ENCODE data around the gene PODN. TPM values are rescaled to one million over a fixed set of nuclear protein-coding genes. Genes with fewer than 3 reads are reported as not detected.

The PODN gene
- polyA plus RNA-seq, 12 donors = 5.7 to 14.3 (median 7.4) TPM; not detected in 1

DNA sequence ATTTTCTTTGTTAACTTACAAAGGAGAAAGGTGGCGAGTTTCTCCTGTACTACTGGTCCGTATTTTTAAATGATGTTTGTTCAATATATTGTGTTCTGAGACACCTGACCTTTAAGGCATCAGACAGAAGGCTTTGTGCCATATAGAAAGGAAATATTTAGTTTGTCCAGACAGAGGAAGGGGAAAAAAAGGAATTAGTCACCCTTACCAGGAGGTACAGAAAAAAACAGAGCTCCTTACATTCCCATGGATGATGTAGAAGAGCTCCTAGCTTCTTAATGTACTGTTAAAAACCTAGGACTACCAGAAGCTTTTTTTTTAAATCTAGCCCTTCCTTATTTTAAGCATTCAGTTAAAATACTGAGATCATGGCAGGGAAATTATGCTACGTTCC is 12.4 kb upstream of the PODN start:
- no peak for DNase-seq

DNA sequence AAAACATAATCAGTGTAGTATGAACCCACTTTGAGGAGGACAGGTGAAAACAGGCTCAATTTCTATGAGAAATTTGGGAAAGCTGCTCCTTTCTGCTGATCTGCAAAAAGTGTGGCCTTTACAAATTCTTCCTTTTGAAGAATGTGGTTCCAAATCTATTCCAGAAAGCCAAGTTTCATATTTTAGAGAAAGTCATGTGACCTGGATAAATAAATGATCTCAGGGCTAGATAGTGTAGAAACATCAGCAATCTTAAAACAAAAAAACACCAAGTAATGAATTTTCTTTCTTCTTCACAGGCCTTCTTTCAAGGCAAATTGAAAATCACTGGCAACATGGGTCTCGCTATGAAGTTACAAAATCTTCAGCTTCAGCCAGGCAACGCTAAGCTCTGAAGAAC is 11.7 kb upstream of the PODN start:
- no peak for DNase-seq

DNA sequence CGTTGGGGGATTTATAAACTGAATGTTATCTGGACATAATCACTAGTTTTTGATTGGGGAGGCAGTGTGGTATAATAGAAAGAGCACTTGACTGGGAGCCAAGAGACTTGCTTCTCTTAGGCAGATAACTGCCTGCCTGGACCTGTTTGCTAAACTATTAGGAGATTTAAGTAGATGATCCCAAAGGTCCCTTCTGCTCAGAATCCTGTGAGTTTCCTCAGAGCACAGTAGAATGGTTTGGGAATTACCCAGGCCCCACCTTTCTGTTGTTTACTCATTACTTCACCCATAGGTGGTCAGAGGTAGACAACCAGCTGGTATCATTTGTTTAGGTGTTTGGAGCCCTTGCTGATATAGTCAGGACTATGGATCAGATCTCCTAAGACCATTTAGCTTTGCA is 10.3 kb upstream of the PODN start:
- DNase-seq = no peak

DNA sequence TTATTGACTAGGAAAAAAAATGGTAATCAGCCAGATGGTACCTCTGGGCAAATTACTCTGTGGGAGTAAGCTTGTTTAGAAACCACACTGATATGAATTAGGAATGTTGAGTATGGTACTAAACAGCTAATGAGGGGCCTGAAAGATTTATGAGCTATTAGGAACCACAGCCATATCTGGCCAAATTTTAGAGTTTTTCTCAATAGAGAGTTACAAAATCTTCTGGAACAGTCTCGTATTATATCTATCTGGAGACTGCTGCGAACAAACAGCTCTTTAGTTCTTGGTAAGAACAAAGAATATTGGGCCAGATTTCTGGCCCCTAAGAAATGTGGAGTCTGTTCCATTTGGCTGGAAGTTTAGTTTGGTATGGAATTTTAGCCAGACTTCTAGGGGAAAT is 4.9 kb upstream of the PODN start:
- no peak for DNase-seq

DNA sequence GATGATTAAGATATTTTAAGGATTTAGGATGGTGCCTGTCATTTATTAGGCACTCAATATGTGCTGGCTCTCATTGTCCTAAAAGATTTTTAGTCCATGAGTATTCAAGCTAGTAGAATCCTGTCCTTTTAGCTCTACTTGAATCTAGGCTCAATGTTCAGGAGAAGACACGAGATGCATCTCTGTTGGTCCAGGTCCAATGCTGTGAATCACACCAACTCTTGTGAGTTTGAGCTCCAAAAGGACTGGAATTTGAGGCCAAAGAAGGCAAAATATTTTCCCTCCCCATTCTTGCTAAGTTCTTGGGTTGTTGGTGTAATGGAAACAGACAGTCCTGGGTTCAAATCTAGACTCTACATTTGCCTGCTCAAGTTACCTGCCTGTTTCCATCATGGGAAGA is 1.4 kb upstream of the PODN start:
- no peak for DNase-seq

DNA sequence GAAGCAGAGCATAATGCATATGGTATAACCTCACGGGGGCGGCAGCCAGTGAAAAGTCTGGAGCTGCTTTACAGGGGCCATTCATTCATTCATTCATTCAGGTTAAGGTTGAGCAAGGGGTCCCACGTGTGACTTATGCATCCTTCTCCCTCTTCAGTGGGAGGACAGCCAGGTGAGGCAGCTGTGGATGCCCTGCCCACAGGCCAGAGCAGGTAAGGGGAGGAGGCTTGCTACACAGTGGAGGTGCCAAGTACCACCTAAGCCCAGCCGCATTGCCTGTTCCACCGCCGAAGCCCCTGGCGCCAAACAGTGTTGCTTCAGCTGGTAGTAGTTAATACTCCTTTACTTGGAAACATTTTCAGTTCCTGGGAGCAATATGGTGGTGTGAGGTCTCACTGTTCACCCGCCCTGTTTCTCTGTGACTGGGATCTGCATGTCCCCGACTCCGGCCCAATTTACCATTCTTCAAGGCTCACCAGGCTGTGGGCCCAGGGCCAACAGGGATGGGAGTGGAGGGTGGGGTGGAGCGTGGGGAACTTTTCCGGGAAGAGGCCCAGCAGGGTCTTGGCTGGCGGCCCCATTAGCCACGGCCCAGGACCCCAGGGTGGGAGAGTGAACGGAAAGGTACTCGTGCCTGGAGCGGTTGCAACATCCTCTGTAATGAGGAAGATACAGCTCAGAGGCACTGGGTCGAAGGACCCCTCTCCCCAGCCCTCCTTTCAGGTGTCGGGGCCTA is 722 bp upstream of the PODN start:
- DNase-seq = no peak

DNA sequence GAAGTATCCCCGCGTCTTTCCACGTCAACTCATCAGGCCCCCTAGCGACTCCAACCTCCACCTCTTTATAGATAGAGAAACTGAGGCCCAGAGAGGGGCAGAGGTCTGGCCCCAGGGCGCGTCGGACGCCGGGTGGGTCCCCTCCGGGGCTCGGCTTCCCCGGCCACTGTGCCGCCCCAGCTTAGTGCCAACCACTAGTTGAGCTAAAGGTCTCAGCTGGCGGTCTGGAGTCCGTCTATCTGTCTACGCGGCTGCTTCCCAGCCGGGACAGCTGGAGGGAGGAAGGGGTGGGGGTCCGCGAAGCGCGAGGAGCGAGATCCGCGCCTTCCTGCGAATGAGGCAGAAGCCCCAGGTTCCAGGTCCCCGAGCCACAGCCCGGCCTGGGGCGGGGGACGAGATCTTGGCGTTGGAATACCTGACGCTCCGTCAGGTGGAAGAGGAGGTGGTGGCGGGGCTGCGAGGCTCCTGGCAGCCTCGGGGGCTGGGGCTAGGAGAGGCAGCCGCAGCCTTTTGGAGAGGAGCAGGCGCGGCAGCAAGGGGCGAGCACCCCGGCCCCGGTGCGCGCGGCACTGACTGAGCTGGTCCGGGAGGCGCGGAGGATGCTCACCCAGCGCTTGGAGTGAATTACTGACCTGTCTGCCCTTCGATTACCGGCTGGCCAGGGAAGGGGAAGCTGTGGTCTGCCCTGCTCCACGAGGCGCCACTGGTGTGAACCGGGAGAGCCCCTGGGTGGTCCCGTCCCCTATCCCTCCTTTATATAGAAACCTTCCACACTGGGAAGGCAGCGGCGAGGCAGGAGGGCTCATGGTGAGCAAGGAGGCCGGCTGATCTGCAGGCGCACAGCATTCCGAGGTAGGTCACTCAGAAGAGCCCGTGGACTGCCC is 937 bp downstream of the PODN start:
- DNase-seq = no peak

DNA sequence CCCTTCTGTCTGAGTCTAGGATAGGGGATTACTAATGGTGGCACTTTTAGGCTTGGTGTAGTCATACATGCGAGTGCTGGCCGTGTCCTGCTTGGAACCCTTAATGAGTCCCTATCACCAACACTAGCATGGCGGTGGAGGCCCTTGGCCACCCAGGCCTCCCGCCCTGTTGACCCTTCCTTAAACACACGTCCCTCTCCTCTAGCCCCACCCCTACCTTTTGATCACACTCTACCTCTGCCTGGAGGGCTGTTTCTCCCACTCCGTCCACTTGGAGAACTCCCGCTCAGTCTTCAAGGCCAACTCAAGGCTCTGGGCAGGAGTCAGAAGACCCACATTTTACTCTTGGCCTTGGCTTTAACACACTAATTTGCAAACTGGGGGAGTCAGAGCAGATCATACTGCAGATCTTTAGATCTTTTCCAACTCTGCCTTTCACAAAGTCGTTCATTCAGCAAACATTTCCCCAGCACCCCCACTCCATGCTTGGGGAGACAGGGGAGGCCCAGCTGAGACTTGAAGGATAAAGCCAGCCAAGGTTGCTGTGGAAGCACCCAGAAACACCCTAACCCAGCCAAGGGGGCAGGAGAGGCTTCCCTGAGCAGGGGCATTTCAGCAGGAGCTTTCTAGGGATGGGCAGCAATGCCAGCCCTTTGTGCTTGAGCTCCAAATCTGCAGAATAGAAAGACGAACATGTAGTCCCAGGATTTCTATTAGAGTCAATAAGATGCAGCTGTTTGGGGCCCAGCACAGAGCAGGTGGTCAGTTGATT is 1.9 kb downstream of the PODN start:
- DNase-seq = no peak

DNA sequence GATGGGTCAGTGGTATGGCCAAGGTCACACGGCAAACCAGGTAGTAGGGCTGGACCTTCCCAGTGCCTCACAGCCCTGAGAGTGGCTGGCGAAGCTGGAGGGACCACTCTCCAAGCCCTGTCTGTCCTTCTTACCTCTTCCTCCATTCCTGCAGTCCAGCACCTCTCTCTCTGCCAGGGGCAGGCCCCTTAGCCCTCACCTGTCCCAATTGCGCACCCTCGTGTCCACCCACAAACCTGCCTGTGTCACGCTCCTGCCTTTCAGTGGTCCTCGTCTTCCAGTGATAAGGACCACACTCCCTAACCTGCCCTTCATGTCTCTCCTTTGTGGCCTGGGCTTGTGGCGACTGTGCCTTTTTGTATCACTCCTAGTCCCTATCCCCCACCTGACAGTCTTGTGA is 3.4 kb downstream of the PODN start:
- no peak for DNase-seq

DNA sequence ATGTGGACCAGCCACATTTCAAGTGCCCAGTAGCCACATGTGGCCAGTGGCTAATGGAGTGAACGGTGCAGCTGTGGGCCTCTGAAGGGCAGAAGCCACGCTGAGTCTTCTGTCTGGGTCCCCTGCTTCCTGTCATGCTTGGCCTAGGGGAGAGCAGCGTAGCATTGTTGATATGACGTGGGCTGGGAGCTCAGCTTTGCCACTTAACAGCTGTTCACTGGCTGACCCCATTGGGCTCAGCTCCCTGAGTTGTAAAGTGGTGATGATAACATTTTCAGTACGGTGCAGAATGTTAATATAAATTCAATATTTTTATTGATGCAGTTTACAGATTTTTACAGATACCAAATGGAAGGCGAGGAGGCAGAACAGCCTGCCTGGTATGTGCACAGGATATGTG is 4.5 kb downstream of the PODN start:
- no peak for DNase-seq

DNA sequence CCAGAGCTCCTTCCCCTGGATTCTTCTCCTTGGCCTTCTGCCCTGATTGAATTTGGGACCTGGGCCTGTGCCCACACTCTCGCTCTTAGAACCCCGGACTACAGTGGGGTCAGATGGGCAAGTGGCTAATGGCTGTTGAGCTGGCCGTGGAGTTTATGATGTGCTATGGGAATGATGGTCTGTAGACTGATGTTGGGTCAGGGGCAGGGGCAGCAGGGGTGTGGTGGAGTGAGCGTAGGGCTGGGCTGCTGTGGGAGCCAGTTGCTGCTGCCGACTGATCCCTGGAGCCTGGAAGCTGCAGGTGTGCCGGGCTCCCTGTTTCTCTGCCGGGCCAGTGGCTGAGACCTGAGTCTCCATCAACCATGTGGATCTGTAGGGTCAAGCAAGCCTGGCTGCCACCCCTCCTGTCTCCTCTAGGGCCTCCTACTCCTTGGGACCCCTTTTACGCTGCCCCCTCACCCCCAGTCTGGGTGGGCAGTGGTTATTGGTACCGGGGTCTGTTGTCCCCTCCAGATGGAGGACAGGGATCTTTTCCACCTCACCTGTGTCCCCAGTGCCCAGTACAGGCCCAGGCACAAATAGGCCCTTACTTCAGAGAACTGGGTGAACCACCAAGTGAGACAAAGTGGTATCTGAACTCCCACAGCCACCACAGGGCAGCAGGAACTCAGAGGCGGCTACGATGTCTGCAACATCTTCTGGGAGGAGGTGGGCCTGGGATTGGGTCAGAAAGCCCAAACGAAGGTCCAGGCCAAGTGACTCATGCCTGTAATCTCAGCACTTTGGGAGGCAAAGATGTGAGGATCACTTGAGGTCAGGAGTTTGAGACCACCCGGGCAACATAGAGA is 5.1 kb downstream of the PODN start:
- DNase-seq = no peak

DNA sequence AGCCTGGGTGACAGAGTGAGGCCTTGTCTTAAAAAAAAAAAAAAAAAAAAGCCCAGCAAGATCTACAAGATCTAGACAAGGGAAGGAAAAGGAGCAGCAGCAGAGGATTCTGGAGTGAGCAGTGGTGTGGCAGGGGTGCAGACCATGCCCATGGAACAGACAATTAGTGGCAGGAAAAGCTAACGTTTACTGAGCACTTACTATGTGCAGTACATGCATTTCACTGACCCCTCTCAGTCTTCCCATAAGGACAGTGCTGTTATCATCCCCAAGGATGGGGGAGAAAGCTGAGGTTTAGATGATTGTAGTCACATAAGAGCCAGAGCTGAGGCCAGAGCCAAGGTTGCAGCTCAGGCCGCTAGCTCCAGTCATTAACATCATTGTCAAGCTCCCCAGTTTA is 5.9 kb downstream of the PODN start:
- DNase-seq = no peak

DNA sequence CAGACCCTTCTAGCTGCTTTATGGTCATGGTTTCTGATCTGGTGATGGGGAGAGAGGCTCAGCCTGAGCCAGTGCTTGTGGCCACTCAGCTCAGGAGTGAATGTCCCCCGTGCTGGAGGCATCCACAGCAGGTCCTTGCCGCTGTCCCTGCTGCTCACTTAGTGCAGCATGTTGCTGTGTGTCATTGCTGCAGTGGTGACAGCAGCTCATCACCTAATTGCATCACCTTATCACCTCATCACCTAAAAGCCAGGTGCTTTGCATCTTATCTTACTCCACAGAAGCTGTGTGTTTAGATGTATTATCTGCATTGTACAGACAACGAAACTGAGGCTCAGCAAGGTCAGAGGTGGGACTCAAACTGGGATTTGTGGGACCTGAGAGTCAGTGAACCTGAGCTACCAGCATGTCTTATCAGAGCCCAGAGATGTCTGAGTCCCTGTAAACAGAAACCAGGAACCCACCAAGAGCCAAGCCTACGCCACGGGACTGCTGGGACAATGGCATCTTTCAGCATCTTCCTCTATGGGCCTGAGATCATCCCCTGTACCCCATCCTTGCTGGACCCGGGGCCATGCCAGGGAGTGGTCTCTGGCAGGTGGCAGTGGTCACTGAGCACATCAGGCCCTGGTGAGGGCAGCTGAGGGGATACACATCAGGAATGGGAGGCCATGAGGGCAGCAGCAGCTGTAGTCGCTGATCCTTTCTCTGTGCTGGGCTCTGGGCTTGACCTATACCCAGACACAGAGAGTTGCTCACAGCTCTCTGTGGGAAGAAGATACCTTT is 6.5 kb downstream of the PODN start:
- DNase-seq = no peak

DNA sequence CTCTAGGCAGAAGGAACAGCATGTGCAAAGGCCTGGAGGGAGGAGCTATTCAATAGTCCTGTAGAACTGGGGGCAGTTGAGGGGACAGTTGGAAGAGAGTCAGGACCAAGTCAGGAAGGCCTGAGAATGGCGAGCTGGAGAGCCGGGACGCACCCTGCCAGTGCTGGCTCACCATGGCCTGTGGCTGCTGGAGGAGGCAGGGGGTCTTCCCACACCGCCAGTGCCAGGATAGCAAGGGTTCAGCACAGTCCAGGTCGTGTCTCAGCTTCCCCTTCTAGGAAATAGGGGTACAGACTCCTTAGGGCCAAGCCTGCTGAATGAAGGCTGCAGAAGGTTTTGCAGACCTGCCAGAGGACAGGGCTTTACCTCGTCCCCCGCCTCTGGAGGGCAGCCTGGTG is 7.3 kb downstream of the PODN start:
- DNase-seq = no peak

DNA sequence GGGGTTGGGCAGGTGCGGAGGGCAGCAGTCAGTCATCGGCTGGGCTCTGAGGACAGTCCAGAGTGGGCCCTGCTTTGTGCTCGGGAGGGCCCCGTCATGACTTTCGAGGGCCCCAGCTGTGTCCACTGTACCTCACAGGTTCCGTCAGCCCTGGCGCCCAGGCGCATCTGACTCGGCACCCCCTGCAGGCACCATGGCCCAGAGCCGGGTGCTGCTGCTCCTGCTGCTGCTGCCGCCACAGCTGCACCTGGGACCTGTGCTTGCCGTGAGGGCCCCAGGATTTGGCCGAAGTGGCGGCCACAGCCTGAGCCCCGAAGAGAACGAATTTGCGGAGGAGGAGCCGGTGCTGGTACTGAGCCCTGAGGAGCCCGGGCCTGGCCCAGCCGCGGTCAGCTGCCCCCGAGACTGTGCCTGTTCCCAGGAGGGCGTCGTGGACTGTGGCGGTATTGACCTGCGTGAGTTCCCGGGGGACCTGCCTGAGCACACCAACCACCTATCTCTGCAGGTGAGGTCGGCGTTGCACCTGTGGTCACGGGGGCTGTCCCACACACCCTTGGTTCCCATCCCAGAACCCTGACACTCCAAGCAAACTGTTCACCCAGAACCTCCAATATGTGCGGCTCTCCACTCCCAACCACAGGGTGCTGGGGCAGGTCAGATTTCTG is 7.8 kb downstream of the PODN start:
- DNase-seq = no peak

DNA sequence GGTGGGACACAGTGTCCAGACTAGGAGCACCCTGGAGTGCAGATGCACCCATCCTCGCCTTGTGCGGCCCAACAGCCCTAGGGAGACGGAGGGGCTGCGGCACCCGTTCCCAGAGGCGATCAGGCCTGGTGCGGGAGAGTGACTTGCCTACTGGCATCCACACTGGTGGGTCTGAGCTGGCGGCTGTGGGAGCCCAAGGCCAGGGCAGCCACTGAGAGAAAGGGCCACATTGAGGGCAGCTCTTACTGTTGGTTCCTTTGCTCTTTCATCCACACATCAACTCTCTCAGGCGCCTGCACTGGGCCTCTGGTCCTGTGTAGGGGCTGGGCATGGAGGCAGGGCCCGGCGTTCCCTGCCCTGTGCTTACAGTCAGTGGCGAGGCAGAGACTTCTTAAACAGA is 8.6 kb downstream of the PODN start:
- no peak for DNase-seq

DNA sequence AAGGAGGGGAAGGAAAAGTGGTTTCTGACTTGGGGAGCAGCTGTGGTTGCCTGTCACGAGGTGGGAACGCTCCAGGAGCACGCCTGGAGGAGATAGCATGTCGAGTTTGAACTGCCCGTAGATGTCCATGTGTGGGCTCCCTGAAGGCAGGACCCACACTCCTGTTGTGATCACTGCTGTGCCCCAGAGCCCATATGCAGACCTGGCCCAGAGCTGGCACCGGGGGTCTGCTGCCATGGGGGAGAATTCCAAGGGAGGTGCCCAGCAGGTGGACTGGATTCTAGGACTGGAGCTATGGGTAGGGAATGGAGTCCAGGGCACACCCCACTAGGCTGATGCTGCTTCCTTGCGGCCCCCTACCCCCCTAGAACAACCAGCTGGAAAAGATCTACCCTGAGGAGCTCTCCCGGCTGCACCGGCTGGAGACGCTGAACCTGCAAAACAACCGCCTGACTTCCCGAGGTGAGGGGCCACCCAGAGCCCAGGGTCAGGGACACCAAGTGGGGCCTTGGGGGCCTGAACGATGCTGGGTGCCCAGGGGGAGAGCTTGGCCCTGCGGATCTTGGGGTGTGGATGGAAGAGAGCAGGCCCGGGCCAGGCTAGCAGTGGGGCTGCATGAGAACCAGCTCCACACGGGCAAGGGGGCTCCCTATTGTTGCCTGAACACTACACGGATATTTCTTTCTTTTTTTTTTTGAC is 9.3 kb downstream of the PODN start:
- no peak for DNase-seq

DNA sequence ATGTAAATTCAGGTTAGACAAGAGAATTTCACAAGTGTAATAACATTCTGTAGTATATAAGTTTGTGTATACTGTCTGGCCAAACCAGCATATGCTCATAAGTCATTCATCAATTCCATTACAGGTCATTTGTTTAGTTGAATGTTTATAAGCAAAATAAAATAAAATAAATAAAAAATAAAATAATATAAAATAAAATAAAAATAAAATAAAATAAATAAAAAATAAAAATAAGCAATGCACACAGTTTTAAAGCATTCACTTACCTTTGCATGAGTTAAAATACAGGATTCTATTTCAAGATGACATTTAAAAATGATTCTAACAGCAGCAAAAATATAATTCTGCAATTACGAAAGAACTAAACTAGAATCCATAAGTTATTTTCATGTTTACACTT is 9.9 kb downstream of the PODN start:
- no peak for DNase-seq

DNA sequence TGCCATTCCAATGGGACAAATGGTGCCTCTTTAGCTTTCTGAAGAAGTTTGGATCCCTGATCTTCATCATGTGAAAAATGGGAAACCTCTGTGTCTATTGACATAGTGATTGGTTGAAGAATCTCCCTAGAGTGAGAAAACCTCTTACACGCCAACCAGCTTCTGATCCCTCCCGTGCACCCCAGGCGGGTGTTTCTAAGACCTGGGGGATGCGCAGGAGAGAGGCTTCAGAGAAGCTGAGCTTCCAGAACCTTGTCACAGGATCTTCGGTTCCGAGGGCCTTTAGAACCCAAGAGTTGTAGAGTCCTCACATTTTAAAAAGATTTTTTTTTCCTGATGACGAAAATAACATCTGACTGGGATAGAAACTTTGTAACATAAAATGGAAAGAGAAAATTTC is 11.3 kb downstream of the PODN start:
- no peak for DNase-seq

DNA sequence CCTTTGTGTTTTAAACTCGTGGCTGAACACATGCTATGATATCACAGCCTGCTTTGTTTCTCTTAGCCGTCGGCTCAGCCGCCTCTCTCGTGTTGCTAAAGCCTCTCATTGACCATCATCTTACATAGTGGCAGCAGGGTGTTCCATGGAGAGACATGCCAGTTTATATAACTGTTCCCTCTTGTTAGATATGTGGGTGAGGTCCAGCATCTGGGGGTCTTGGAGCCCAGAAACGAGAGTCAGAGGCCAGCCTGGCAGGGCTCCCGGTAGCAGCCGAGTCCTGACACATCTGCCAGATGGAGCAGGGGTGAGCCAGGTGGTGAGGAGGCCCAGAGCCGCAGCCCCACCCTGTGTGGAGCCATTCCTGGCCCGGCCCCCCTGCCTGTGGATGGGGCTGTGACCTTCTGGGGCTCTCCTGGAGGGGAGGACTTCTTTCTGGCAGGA is 11.9 kb downstream of the PODN start:
- DNase-seq = no peak

All from muscle of arm (tissue), 12 donors.